AG10803 (cell line): ENCODE results near the gene ANKRD44.

Experiments used
- DNase-seq: peaks from one replicate; pipeline ENCODE4 v3.0.0; 2010; ENCODE audit warnings: low read depth
- H3K4me3 ChIP-seq: 2 replicates; pipeline ENCODE4 v1.5.1; 2011; ENCODE audit warnings: mild to moderate bottlenecking, low read length, control low read depth
- TF ChIP-seq, protein P1 (sequence below): conservative IDR thresholded peaks from 2 replicates; pipeline ENCODE4 v1.5.1; 2011; ENCODE audit warnings: mild to moderate bottlenecking, low read length, control low read depth, inconsistent platforms

Gene ANKRD44

DNA sequence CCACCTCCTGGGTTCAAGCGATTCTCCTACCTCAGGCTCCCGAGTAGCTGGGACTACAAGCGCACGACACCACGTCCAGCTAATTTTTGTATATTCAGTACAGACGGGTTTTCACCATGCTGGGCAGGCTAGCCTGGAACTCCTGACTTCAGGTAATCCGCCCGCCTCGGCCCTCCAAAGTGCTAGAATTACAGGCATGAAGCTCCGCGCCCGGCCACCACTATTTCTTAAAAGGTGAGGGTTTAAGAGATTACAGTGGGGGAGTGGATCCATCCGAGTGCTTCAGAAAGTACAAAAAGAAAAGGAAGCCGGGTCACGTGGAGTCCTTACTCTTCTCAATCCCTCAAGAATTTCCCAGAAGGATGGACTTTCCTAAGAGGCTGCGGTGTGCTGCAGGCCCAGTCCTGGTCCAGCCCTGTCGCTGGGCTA is 146.9 kb downstream of the ANKRD44 start:
- no peak overlapping the region for H3K4me3 ChIP-seq
- TF ChIP-seq, protein P1, sequence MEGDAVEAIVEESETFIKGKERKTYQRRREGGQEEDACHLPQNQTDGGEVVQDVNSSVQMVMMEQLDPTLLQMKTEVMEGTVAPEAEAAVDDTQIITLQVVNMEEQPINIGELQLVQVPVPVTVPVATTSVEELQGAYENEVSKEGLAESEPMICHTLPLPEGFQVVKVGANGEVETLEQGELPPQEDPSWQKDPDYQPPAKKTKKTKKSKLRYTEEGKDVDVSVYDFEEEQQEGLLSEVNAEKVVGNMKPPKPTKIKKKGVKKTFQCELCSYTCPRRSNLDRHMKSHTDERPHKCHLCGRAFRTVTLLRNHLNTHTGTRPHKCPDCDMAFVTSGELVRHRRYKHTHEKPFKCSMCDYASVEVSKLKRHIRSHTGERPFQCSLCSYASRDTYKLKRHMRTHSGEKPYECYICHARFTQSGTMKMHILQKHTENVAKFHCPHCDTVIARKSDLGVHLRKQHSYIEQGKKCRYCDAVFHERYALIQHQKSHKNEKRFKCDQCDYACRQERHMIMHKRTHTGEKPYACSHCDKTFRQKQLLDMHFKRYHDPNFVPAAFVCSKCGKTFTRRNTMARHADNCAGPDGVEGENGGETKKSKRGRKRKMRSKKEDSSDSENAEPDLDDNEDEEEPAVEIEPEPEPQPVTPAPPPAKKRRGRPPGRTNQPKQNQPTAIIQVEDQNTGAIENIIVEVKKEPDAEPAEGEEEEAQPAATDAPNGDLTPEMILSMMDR, result no peak
- no peak for DNase-seq

DNA sequence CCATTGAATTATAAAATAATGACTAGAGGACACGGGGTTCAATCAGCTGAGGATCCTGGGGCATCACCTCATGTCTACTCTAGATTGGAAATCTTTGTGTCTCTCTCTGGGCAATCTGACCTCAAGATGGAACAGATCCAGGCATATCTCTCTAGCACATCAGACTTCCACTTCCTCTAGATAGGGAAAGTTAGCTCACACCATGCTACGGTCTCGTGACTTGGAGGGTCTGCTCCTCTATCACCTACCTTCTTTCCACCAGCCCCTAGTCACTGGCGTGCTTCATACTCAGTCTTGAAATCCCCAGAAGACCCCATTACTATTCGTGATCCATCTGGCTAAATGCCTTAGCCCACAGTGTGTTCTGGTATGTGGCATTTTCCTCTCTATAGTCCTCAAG is 148.8 kb downstream of the ANKRD44 start:
- no peak for DNase-seq
- no peak overlapping the region for H3K4me3 ChIP-seq
- TF ChIP-seq, protein P1, result no peak

DNA sequence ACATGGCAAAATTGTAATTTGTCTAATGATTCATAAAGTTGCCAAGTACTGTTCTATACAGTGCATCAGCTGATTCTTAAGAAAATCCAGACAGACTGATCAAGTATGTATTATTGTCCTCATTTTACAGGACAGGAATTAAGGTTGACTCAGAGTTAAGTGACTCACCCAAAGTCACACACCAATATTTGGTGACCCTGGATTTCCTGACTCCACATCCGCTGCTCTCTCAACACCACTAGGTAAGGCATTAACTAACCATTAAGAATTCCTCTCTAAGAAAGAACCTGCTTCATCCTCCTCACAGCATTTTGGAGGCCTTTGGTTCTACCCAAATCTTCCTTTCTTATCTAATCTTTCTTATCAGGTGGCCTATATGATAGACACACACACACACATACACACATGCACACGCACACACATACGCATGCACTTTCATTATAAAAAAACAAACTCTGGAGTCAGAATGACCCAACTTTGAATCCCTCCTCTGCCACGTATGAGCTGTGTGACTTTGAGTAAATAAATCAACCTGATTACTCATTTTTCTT is 150.8 kb downstream of the ANKRD44 start:
- TF ChIP-seq, protein P1, result no peak
- DNase-seq, result peak; percentile 44
- no peak overlapping the region for H3K4me3 ChIP-seq

- DNase-seq, result no peak
- H3K4me3 ChIP-seq, result no peak overlapping the region
- TF ChIP-seq, protein P1, result no peak
Observed at GRCh38 chr2:197158591-197159550, 151.7 kb downstream of the ANKRD44 start.

GRCh38 chr2:197157879-197158537 is 152.6 kb downstream of the ANKRD44 start:
- TF ChIP-seq, protein P1, result no peak
- DNase-seq, result no peak
- H3K4me3 ChIP-seq, result no peak overlapping the region

- TF ChIP-seq, protein P1, result no peak
- H3K4me3 ChIP-seq, result no peak overlapping the region
- DNase-seq, result no peak
Observed at GRCh38 chr2:197156771-197157170, 153.8 kb downstream of the ANKRD44 start.
